Suppressor macrophage (primary cell): Measurements from ENCODE around the gene RPL7A.
A peak's percentile ranks its signal among the peaks of the same experiment; 100 is the strongest.
"Not testable (repeated sequence)": the region's sequence is repeated elsewhere in the genome, so short reads cannot be mapped to it uniquely, and the experiment has no call there.

Source experiments
- DNase-seq, 4 experiments: peaks; one replicate each; pipeline ENCODE4 v3.0.0-alpha.2; 2020 to 2022

Gene RPL7A

DNA sequence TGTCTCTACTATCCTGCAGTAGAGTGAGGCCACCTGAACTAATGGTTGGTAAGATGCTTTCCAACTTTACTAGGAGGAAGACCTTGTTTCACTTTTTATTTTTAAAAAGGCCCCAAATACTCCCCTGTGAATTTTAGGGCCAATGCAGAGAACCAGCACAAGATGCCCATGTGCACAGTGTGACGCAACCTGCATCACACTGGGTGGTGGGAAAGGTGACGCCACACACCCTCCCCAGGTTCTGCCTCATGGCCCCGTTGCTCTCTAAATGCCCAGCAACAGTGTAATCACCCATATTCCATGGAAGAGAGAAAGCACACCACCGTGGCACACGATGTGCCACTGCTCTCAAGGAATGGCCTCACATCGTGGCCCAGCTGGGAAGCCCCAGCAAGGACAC lies 21.4 kb downstream of the RPL7A start:
- no peak for DNase-seq

DNA sequence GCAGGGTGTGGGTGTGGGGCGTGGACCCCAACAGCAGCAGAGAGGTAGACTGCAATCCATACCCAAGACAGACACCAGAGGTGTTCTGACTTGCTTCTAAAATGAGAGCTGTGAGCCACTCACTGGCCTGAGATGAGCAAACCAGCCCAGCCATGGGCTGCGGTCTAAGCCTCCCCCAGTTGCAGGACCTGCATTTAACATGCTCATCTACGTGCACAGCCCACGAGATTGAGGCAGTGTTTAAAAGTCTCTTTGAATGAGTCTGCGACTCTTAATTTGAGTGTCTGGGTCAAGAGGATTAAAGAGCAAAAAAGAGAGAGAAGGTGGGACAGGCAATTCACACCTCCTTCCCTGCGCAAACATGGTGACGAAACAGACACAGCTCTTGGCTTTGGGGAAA lies 21.9 kb downstream of the RPL7A start:
- no peak for DNase-seq

DNA sequence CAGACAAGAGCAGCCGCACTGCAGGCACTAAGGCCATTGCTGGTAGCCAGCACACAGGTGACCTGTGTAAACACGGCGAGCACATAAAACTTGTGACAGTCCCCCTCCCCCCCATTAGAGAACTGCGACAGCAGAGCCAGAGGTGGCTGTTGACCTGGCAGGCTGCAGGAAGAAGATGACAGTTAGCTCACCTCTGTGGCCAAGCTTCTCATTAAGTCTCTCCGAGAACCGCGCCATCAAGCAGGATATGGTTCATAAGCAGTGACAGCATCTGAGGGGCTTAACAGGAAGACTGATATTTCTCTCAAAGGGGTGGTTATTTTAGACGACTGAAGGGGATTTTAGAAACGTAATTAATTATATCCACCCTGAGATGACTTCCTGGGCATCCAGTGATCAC lies 22.7 kb downstream of the RPL7A start:
- no peak for DNase-seq

DNA sequence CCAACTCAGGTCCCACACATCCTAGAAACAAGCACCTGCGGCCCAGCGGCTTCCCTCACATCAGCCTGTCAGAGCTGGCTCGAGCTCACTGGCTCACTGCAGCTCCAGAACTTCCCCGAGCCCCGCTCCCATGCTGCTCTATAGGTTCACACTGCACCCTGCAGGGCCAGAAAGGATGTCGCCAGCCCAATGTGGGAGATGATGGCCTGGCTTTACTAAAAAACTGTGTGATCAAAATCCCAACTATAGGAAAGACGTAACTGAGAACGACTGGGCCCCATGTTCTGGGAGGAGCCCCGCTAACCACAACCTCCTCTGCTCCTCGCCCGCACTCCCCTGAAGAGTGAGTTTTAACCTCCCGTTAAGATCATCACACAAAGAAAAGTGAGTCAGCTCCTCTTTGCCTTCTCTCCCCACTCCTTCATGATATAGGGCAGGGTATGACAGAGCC lies 23.3 kb downstream of the RPL7A start:
- peak in 2 of 4 experiments; percentile 31 to 45 for DNase-seq

DNA sequence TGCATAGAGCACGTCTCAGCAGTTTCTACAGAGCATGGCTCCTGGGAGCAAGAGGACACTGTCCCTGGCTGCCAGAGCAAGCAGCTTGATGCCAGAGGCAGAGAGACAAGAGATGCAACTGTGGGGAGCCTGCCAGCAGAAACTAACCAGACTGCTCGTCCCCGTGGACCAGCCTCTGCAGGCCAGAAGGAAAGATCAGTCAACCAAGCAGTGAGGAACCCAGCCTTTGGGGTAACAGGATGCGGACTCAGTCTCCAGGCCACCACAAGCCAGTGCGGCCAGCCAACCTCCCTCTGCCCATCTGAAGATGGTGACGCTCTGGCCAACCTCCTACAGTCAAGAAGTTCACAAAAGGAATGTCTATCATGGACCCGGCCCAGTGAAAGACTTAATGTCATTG lies 24.1 kb downstream of the RPL7A start:
- DNase-seq, result no peak

DNA sequence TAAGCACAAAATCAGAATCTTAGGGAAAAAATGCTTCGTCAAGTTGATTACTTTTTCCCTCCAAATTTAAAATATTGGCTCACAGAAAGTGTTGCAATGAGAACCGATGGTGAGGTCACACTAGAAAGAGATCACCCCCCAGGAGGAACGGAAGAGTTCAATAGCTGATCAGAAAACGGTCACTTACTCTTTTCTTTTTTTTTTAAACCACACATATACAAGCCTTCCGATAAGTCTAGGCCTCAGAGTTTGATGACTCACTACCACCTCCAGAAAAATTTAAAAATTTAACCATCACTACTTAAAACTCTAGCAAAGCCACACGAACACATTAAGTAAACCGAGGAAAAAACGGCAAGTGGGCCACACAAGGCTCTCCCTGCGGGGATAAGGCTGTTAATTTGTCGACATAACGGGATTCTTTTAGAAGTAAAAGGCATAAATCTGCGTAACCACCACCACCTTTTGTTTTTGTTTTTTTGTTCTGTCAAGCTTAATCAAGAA lies 26.6 kb downstream of the RPL7A start:
- peak in 2 of 4 experiments; percentile 54 to 57 for DNase-seq

DNA sequence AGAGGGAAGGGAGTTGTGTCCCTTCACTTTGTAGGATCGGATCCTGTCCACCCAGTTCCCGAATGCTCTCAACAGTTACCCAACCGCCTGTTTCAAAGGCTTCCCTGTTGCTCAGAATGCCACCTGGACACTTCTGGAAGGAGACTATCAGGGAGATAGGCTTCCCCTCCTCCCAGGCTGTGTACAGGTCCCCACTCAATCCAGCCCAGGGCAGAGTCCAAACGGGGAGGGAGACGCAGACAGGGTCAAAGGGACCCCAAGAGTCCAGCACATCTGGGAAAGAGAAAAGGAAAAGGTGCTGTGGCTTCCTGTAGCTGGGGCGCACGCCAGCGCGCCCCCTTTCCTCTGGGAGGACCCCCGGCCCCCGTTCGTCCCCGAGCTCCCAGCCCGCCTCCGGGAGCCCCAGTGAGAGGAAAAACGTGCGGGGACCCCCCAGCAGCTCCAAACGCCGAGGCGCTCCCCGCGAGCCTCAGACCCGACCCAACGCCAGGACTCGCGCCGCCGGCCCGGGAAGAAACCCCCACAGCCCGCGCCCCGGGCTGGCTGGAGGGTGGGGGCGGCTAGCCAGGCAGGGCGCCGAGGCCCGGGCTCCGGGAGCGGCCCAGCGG lies 27.2 kb downstream of the RPL7A start:
- peak; percentile 27 to 64 (median 60) for DNase-seq

DNA sequence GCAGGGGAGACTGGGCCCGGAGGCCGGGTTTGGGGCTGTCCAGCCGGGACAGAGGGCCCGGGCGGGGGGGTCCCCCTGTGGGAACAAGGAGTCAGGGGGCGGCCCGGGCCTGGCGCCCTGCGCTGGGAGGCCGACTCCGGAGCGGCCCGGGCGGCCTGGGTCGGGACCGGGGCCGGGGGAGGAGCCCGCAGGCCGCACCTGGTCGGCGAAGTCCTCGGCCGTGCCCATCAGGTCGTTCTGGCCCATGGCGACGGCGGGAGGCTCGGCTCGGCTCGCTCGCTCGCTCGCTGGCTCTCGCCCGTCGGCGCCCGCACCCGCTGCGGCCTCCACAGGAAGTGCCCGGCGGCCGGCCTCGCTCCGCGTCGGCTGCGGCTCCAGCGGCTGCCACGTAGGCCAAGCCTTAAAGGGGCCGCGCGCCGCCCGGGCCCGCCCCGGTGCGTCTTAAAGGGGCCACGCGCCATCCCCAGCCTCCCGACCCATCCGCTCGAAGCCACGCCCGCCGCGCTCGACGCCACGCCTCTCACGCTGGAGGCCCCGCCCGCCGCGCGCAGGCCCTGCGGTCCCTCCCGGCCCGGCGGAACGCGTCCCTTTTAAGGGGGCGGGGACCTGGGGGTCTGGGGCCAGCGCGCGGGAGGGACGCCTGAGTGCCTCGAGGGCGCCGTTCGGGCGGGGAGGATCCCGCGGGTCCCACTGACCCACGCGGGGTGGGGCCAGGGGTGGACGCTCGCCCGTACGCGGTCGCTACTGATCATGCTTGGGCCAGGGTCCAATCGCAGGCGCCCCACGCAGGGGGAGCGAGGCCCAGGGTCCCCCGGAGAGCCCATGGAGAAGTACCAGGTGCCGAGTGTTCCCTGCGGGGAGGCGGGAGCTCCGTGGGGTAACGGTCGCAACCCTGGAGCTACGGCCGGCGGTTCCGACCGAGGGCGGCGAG lies 28.0 kb downstream of the RPL7A start, which contains the start of the genes STKLD1 and SURF4:
Gene STKLD1 (plus strand): TSS at position 643 of the 931 bp plus-strand sequence. CDS start 108 bp downstream, at position 751.
Gene SURF4 (minus strand): TSS at position 337 of the 931 bp plus-strand sequence. CDS start 91 bp downstream, at position 246.
- DNase-seq, result peak; percentile 98 to 100 (median 98)

DNA sequence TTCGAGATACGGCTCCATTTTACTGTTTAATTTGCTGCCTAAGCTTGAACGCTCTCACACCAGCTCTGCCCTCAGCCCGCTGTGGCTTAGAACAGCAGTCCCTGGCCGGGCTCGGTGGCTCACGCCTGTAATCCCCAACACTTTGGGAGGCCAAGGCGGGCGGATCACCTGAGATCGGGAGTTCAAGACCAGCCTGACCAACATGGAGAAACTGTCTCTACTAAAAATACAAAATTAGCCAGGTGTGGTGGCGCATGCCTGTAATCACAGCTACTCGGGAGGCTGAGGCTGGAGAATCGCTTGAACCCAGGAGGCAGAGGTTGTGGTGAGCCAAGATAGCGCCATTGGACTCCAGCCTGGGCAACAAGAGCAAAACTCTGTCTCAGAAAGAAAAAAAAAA lies 29.3 kb downstream of the RPL7A start:
- not testable (repeated sequence) for DNase-seq

DNA sequence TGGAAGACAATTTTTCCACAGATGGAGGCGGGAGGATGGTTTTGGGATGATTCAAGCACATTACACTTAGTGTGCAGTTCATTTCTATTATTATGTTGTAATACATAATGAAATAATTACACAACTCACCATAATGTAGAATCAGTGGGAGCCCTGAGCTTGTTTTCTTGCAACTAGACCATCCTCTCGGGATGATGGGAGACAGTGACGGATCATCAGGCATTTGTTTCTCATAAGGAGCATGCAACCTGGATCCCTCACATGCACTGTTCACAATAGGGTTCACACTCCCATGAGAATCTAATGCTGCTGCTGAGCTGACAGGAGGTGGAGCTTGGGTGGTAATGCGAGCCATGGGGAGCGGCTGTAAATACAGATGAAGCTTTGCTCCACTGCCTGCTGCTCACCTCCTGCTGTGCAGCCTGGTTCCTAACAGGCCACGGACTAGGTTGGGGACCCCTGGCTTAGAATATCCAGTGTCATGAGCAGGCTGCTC lies 29.8 kb downstream of the RPL7A start:
- DNase-seq, result no peak

DNA sequence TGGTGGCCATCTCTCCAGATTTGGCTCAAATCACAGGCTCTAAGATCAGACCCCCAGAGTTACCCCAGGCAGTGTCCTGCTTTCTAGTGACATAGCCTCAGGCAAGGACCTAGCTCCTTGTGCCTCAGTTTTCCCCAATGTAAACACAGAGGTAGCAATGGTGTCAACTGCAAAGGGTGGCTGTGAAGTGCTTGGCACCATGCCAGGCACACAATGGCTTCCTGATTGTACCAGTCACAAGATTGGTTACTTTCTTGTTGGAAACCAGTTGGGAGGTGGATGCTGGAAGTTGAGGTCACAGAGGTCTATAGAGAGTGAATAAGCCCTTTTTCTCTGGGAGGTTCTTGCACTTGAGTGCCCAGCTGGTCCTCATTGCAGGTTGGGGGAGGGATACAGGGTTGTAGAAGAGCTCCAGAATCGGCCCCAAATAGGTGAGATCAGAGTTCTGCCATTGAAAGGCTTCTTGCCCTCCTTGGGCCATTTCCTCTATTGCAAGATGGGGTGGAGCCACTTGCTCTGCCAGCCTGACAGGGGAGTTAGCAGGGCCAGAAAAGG lies 30.5 kb downstream of the RPL7A start:
- DNase-seq, result no peak

DNA sequence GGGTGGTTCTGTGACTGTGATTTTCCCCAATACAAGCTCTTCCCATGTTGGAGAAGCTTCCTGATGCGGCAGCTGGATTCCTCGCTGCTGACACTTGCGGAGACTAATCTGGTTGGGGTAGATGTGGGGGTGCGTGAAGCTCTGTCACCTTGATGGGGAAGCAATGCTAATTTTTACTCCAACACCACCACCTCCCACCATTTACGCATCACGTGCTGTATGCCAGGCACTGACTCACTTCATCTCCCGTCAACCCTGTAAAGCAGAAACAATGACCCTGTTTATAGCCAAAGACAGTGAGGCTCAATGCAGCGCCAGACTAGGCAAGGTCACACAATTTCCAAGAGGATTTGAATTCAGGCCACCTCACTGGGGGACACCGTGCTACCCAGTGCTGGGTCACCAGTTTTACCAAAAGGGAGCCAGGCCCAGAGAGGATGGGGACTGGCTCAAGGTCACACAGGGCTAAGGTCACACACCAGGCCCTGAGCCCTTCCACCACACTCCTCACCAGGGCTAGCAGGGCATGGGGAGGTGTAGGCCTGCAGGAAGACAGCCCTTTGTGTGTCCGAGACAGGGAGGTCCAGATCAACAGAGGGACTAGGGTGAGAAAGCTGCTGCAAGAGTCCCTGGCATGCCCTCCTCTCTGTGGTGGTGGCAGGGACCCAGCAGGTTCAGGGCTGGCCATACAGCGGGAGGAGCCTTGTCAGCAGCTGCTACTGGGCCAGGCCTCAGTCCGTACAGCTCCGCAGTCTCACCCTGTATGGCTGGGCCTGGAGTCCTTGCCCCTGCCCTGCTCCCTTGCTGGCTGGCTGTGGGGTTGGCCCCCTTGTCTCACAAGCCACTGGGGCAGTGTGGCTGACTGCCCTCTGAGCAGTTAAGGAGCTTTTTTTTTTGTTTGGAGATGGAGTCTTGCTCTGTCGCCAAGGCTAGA lies 31.4 kb downstream of the RPL7A start:
- DNase-seq, result no peak

DNA sequence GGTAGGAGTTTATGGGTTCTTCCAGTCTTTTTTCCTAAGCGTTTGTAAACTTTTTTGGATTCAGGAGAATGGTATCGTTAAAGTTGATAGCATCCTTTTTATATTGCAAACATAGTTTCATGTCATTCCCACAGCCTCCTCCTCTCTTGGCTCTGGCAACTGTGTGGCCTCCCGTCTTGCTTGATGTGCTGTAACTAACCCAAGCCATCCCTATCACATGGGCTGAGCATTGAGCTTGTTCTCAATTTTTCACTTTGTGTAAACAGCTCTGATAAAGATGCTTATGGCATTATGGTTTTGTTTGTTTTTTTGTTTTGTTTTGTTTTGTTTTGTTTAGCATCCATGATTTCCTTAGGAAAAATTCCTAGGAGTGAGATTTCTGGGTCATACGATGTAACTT lies 32.7 kb downstream of the RPL7A start:
- DNase-seq, result no peak

DNA sequence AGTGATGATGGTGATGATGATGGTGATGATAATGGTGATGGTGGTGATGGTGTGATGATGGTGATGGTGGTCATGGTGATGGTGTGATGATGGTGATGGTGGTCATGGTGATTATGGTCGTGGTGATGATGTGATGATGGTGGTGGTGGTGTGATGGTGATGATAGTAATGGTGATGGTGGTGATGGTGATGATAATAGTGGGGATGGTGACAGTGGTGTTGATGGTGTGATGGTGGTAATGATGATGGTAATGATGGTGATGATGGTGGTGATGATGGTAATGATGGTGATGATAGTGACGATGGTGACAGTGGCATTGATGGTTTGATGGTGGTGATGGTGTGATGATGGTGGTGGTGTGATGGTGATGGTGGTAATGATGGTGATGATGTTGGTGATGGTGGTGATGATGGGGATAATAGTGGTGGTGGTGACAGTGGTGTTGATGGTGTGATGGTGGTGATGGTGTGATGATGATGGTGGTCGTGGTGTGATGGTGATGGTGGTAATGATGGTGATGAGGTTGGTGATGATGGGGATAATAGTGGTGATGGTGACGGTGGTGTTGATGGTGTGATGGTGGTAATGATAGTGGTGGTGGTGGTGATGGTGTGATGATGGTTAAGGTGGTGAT lies 34.6 kb downstream of the RPL7A start:
- no peak for DNase-seq

DNA sequence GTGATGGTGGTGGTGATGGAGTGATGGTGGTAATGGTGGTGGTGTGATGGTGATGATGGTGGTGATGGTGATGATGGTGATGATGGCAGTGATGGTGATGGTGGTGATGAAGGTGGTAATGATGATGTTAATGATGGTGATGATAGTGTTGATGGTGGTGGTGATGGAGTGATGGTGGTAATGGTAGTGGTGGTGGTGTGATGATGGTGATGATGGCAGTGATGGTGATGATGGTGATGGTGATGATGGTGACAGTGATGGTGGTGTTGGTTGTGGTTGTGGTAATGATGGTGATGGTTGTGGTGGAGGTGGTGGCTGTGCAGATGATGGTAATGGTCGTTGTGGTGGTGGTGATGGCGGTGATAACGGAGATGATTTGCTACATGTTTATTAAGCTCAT lies 35.4 kb downstream of the RPL7A start:
- no peak for DNase-seq

DNA sequence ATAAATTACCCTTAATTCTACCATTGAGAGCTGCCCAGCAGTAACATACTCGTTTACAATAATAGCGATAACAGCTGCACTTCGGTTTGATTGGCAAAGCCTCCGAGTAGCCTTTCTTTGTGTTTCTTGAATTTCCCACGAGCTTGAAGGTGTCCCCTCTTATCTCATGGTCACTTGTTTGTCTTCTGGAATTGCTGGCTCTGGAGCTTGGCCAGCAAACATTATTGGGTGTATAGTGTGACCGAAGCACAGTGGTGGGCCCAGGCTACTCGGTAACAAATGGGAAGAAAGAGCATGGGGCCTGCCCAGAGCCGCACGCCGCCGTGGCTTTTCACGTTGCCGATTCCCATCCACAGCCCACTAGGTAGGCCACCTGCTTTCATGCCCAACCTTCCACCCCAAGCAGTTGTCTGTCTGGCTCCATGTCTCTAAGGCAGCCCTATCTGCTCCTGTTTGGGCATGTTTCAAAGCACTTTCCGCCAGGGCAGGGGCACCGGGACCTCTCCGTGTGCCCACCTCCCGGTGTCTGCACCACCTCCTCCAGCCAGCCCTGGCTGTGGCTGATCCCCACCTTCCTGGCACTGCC lies 36.8 kb downstream of the RPL7A start:
- DNase-seq, result no peak

DNA sequence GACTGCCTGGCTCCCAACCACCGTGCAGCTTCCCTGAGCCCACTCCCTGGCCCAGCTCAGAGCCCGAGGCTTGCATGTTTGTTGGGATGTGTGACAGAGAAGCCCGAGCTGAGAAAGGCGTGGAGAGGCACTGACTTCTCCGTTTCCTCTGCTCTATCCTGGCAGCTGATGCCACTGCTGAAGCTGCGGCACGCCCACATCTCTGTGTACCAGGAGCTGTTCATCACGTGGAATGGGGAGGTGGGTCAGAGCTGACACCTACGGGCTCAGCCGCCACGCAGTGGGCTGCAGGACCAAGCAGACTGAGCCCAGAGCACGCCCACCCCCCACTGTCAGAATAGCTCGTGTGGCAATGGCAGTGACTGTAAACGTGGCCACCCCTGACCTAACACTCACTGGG lies 37.4 kb downstream of the RPL7A start:
- DNase-seq, result no peak

DNA sequence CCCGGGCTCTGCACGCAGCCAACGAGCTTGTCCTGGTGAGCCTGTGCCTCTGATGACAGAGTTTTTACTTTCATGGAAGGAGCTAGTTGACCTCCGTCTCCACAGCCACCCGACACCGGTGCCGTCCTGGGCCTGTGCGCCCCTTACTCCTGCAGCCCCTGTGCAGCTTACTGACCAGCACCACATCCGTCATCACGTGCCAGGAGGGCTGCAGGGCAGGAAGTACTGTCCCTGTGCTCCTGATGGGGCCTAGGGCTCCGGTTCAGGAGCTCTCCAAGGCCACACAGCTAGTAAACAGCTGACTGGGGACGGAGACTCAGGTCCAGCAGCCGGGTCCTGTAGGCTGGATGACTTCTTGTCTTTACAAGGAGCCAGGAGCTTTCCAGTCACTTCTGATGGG lies 38.3 kb downstream of the RPL7A start:
- DNase-seq, result no peak

DNA sequence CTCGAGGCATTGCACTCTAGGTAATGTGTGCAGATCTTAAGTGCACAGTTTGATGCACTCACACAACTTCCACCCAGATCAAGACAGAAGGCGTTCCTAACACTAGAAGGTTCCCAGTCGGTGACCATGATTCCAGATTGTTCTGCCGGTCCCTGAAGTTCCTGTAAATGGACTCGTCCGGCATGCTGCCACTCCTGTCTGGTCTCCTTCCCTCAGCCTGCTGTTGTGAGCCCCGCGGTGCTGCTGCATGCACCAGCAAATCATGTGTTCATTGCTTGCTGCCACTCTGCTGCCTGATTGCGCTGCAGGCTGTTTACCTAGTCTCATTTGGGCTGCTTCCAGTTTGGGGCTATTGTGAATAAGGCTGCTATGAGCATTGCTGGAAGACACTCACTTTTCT lies 39.7 kb downstream of the RPL7A start:
- no peak for DNase-seq

DNA sequence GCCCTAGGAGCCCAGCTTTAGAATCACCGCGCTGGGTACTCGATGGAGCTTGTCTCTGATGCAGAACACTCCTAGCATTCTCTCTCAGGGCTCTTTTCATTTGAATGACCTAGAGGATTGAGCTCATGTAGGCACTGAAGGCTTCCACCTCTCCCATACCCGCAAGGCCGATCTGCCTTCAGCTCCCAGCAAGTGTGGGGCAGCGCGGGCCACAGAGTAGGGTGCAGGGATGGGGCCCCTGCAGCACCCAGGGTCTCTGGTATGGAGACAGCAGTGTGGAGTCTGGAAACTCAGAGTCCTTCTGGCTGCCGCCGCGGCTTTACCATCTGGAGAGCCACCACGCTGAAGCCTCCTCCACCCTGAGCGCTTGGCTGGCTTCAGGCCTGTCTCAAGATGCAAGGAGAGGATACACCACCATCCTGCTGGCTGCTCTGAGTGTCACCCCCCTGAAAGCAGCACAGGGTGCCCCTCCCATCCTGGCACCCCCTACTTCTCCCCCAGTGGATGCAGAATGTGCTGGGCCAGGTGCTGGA lies 41.1 kb downstream of the RPL7A start:
- DNase-seq, result no peak

DNA sequence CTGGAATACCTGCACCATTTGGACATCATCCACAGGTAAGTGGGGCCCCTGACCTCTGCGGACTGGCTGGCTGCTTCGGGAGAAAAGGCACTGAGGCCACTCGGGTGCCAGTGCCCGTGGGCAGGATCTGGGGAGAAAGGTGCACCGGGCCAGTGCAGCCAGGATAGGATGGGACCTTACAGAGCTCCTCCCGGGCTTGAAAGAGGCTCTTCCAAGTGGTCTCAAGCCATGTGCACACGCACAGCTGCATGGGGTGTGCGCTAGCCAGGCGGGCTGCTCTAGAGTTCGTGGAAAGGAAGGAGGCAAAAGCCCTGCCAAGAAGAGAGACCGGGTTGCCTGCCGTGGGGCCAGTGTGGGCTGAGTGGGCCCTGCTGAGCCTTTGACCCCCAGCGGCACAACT lies 41.5 kb downstream of the RPL7A start:
- no peak for DNase-seq
